GM18870 (cell line): Measurements from ENCODE around the gene CARS1.

Experiments
- ATAC-seq: cut with Tn5 transposase; IDR thresholded peaks from one replicate; pipeline ENCODE4 v1.9.1; 2021; ENCODE audit warnings: moderate library complexity; ENCODE audit not compliant: unreplicated experiment

Gene CARS1

GRCh38 chr11:2963112-2963754 is 94.0 kb downstream of the CARS1 start:
- ATAC-seq, result no peak

- no peak for ATAC-seq
Measured at GRCh38 chr11:2961080-2961479, 96.1 kb downstream of the CARS1 start.

- no peak for ATAC-seq
Measured at GRCh38 chr11:2960139-2960538, 97.1 kb downstream of the CARS1 start.

GRCh38 chr11:2958251-2958650 is 99.0 kb downstream of the CARS1 start:
- no peak for ATAC-seq

GRCh38 chr11:2955906-2956476 is 101.2 kb downstream of the CARS1 start:
- ATAC-seq, result no peak

GRCh38 chr11:2954263-2954662 is 103.0 kb downstream of the CARS1 start:
- ATAC-seq, result no peak

GRCh38 chr11:2952290-2952689 is 104.9 kb downstream of the CARS1 start:
- no peak for ATAC-seq

- ATAC-seq, result no peak
Measured at GRCh38 chr11:2951231-2952110, 105.8 kb downstream of the CARS1 start.
